ENCODE results near the gene UBL4A.

UBL4A gene

DNA sequence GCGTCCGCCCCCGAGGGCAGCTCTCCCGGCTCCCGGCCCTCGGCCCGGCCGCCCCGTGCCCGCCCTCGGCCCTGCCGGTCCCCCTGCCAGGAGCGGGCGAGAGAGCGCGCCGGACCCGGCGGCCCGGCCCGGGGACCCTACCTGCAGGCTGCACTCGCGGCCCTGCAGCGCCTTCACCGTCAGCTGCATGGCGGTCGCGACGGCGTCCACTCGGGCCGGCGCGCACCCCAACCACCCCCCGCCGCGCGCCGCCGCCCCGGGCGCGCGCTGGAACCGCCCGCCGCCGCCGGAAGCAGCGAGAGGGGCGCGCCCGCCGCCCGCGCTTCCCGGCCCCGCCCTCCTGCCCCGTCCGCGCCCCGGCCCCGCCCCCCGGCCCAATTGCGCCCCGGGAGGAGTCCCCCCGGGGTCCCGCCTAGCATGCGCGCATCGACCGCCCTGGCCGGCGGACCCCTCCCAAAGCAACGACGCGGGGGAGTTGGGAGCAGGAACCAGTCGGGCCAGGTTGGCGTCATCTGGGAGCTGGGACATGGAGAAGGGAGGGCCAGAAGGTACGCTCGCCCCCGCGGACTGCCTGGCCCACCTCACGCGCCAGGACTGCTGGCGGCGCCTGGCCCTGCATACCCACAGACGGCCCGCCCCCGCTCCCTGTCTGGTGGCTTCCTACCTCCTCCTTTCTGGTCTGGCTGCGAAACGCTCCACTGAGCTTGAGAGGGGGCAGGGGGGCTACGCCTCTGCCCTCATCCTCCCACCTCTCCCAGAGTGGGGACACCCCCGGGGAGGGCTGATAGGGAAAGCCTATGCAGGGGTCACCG, at the start of gene UBL4A:
UBL4A (minus strand) TSS at position 220 of the 812 bp plus-strand sequence; CDS start at position 189, 31 bp downstream.
- DNase-seq: peak; percentile 24 to 32

DNA sequence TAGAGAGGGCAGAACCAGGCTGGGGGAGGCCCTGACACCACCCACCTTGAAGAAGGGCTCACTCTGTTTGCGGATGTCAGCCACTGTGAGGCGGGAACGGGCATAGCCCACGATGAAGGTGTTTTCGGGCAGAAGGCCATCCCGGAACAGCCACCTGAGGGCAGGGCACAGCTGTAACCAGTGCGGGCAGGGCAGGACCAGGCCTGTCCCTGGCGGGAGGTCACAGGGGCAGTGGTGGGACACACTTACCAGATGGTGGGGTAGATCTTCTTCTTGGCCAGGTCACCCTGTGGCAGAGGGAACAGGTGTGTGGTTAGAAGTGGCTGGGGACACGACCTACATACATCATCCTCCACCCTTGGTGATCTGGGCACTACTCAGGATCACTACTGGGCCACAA, 49.5 kb upstream of the UBL4A start:
- no peak for DNase-seq

DNA sequence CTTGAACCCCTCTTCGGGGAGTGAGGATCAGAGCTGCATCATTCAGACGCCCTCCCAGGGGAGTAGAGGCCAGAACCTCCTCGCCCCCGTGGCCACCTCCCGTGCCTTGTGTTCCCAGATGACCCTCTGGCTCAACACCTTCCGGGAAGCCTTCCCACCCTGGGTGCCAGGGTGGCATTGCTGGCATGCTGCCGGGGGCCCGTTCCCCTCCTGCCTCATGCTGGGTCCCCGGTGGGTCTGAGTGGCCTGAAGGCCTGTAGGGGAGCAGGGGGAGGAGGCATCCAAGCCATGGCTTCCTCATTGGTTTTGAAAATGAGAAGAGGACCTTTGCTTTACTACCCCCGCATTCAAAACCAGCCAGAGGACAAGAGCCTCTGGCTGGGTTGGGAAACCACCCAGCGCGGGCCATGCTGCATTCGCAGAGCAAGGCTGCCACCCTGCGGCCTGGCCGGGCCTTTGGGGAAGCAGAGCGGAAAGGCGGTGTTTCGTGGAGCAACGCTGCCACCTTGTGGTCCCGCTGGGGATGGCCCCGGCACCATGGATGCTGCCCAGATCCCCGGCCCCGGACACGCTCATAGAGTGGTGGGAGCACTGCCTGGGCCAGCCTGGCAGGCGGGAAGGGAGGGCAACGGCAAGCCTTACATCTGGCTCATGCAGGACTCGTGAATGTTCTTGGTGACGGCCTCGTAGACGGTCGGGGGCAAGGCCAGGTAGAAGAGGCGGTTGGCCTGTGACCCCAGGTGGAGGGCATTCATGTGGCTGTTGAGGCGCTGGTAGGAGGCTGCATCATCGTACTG, 48.3 kb upstream of the UBL4A start:
- DNase-seq: peak; percentile 66 to 74

DNA sequence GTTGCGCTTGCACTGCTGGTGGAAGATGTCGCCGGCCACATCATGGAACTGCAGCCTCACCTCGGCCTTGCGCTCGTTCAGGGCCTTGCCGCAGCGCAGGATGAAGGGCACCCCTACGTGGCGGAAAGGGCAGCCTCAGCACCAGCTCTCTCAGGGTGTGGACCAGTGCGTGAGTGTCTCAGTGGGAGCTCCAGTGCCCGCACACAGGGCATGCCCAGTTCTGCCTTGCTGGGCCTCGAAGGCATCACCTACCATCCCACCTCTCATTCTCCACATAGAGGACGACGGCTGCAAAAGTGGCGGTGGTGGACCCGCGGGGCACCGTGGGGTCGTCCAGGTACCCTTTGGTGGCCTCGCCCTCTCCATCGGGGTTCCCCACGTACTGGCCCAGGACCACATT, 46.3 kb upstream of the UBL4A start:
- no peak for DNase-seq

DNA sequence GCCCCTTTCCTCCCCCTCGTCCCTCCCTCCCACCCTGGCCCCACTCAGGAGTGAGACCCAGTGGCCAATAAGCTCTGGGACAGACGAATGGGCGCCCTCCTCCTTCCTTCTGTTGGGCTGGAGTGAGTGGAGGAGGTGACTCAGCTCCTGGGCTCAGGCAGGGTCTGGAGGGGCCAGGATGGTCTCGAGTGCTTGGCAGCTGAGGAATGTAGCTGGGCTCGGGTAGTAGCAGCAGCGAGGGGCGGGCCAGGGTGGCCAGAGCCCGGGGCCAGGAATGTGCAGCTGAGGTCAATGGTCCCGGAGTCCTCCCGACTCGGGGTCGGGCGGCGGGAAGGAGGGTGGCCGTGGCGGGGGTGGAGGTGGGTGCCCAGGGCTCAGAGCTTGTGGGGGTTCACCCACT, 45.2 kb upstream of the UBL4A start:
- DNase-seq: no peak

DNA sequence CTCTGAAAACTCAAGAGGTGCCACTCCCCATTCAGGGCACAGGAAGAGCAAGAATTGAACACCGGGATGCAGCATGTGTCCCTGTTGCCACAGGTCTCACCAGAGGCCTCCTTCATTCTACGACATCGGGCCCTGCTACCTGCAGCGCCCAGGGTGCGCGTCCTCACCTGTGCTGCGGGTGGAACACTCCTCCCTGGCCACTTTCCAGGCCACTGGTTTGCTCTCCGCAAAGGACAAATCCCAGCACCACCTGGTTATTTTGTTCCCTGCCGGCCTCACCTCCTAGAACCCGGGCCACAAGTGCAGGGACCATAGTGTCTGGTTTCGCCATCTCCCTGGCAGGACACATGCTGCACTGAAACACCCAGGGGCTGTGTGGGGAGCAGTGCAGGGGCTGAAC, 43.9 kb upstream of the UBL4A start:
- DNase-seq: no peak

DNA sequence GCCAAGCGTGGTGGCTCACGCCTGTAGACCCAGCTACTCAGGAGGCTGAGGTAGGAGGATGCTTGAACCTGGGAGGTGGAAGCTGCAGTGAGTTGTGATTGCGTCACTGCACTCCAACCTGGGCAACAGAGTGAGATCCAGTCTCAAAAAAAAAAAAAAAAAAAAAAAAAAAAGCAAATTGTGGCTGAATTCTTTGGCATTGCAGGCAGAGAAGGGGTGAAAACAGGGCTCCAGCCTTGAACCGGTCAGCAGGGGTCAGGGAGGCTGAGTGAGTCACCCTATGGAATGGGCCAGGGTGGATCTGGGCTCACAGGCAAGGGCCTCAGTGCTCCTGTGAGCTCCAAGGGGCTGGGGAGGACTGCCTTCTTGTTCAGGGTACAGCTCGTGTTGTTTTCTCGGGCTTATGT, 42.8 kb upstream of the UBL4A start:
- no peak for DNase-seq

DNA sequence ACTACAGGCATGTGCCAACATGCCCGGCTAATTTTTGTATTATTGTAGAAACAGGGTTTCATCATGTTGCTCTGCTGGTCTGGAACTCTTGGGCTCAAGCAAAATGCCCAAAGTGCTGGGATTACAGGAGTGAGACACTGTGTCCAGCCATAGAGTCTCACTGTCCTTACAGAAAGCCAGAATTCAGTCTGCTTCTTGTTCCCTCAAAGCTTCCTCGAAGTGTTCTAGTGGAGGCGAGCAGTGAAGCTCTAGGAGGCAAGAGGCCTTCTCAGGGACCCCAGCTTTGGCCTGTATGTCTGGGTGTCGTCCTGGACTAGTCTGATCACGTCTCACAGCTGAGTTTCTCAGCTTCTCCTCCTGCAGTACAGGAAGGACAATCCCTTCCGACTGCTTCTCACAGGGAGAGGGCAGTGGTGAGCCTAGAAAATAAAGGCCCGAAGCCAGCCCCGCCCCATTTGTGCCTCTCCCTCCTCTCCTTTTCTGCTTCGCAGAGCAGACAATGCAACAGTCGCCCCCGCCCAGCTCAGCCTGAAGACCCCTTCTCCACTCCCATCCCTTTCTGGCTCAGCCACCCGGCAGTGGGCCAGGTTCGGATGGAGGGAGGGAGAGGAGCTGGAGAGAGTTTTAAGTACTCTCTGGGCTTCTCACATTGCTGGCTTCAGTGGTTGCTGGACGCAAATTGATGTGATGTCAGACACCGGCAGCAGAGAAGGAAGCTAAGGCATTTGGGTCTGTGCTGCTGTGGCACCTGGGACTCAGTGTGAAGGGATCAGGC, 40.7 kb upstream of the UBL4A start:
- DNase-seq: peak; percentile 65 to 67

DNA sequence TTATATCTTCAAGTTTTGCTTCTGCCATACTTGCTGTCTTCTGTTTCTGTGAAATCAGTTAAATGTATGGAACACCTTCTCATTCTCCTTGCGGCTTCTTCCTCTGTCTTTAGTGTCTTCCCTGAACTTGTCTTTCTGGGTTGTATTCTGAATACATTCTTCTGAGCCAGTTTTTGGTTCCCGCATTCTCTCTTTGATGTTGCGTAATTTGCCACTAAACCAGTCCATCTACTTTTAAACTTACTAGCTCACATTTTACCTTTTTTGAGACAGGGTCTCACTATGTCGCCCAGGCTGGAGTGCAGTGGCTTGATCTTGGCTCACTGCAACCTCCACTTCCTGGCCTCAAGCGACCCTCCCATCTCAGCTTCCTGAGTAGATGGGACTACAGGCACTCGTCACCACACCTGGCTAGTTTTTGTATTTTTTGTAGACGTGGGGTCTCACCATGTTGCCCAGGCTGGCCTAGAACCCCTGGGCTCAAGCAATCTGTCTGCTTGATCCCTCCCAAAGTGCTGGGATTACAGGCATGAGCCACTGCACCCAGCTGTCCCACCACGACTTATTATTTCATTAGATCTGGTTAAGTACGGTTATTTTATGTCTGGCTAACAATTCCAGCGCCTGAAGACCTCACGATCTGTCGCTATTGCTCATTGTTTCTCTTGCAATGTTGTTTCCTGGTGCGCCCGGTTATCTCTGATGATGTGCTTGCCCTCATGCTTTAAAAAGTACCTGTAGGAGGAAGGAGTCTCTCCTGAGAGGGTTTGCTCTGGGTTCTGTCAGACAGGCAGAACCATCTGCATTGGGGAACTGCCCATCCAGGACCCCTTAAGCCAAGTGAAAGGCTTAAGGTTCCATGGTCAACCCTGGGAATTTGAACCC, 39.4 kb upstream of the UBL4A start:
- no peak for DNase-seq

DNA sequence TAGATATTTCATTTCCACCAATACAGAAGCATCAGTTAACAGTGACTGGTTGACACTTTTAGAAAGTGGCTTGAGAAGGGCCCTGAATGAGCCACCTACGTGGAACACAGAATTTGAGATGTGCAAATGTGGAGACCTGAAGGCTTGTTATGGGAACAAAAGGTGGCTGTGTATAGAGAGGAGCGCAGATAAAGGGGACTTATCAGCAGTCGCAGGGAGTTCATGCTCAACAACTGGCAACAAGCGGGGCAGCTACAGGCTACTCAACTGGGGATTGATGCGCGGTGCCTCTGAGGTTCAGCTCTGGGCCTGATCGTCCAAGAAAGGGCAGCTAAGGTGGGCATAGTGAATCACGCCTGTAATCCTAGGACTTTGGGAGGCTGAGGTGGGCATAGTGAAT, 33.0 kb upstream of the UBL4A start:
- no peak for DNase-seq

DNA sequence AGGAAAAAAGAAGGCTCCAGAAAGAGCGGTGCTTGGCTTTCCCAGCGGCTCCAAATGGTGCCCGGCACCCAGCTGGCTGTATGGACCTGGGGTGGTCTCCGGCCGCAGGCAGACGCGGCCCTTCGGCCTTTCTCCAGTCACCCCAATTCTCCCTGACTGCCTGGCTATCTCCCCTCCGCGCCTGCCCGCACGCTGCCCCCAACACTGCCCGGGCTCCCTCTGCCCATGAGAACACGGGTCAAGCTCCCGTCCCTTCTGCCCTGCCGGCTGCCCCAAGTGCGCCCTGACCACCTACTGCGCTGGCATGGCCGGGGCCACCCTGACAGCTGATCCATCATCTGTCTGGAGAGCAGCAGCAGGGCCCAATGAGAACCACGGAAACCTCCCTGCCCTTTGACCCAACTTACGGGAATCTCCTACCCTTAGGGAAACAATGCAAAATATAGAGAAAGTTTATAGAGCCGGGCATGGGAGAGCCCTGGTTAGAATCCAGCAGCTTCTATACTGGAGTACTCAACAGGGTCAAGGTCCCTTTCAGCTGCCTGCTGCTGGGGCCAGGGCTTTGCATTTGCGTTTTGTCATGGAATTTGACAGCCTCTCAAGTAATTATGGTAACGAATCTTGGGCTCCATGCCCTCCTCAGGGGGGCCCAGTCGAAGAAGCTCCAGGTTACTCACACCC, 30.8 kb upstream of the UBL4A start:
- DNase-seq: peak in 1 of 2 donors; percentile 9

DNA sequence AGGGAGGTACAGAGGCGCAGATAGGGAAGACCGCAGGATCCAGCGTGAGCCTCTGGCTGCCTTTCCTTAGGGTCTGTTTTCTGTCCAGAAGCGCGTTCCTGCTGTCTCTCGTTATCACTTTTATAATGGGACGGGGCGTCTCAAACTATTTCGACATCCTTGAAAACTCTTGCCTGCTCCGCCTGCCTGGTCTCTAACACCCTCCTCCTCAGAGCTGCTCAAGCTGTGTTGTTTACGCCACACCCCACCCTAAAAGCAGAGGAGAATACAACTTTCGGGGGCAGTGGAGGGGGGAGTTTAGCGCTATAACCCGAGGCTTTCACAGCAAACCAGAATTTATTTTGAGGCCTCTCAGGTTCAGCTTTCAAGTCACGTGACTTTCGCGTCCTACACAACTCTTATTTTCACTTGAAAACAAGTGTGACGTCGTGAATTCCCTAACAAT, 30.3 kb upstream of the UBL4A start:
- DNase-seq: peak in 1 of 2 donors; percentile 33

DNA sequence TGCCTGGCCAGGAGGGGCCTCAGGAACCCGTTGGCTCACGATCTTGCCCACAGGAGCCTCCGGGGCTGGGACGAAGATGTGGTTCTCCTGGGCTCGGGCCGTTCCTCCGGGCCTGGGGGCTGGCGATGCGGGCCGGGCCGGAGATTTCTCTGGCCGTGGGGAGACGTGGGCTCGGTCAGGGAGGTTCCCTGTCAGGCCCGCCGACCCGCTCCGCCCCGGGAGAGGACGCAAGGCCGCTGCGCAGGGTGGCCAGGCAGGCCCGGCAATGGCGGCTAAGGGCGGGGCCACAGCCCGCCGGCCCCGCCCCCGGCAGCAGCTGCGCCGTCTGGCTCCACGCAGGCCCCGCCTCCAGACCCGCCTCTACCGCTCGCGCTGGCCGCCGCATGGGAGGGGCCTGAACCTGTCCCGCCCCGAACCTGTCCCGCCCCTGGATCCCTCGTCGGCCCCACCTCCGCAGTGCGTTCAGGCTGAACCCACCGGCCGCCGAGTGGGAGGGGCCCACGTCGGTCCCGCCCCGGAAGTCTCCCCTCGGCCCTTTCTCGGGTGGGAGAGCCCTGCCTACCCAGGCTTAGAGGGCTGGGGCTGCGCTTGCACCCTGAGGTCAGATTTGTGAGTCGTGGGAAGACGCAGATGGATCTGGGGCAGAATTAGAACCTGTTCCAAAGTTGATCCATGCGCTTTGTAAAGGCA, 29.7 kb upstream of the UBL4A start, which contains the start of gene FAM3A:
FAM3A (minus strand) TSS at position 267 of the 690 bp plus-strand sequence. CDS start 460 bp downstream, outside the sequence.
- DNase-seq: peak; percentile 75 to 90

DNA sequence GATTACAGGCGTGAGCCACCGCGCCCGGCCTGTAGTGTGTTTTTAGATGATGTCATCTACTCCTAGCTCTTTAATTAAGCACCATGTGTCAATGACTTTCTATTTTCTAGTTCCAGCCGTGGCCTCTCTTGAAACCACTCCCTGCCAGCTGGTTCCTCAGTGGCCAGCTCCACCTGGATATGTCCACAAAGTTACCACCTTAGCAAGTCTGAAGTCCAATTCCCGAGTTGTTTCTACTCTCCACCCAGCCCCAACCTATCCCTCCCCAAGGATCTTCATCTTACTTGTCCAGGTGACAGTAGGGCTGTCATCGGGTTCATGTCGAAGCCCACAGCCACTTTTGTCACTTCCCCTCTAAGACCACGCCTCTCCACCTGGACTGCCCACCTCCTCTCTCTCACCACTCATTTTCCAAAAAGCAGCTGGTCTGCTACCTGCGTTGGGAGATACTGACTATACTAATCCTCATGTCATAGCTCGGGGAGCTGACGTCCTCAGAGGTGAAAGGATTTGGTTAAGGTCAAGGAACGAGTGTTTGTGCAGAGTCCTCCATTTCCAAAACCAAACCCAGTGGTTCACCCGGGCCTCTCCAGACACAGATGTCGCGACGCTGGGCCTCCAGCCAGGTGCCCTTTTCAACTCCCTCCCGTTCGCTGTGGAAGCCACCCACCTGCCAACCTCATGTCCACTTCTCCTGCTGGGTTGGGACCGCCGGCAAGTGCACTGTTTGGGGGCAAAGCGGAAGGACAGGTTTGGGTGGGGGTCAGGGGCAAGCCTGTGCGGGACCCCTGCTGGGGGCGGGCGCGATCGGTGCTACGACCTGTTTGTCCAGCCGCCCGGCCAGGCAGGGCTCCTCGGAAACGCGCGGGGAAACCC, 28.9 kb upstream of the UBL4A start:
- DNase-seq: no peak

DNA sequence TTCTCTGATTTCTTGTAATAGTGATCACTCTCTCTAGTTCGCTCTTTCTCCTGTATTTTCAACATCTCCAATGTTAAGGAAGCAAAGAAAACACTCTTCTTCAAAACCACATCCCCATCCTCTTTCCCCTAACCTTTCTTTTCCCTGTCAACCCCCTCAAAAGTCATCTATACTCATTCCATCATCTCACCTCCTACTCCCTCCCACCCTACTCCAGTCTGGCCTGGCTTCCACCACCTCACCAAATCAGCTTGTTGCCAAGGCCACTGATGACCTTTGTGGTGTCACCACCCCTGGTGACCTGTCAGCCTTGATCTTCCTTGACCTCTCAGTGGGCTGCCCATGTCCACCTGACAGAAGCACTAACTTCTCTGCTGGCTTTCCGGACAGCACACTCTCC, 27.3 kb upstream of the UBL4A start:
- DNase-seq: no peak

DNA sequence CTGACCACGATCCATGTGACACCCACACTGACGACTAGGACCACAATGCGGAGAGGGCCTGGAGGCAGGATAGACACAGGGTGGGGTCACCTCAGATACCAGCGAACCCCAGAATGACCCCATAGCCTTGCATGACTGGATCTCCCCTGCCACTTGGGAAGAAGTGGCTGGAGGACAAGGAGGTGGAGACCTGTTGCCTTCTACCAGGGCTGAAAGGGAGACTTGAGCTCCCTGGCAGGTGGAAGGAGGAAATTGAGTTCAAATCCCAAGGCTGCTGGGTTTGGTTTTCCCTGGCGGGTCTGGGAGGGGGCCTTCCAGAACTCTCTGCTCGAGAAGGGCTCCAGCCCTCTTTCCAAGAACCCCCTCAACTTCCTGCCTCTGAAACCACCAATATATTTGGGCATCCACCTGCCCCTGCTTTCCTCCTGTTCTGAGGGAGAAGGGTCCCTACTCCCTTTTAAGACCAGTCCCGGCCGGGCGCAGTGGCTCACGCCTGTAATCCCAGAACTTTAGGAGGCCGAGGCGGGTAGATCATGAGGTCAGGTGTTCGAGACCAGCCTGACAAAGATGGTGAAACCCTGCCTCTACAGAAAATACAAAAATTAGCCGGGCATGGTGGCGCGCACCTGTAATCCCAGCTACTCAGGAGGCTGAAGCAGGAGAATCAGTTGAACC, 26.6 kb upstream of the UBL4A start:
- no peak for DNase-seq

DNA sequence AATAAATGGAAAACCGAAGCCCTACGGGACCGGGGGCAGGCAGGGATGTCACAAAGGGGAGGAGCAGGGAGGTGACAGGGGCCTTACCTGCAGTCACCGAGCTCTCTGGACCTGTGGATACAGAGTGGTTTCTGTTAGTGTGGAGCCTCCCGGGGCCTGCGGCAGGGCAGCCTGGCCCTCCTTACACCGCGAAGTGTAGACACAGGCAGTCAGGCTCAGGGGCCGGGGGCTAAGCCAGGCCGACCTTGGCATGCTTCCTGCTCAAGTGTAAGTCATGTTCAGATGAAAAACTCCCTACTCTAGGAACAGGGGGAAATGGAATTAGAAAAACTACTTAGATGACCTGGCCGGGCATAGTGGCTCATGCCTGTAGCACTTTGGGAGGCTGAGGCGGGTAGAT, 25.3 kb upstream of the UBL4A start:
- no peak for DNase-seq

DNA sequence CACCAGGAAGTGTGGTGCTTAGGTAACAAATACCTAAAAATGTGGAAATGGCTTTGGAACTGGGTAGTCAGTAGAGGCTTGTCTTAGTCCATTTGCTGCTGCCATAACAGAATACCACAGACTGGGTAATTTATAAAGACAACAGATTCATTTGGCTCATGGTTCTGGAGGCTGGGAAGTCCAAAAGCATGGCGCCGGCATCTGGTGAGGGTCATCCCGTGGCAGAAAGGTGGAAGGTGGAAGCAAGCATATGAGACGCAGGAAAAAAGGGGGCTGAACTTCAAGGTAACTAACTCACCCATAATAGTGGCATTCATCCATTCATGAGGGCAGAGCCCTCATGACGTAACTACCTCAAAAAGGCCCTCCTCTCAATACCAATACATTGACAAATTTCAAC, 23.0 kb upstream of the UBL4A start:
- no peak for DNase-seq

DNA sequence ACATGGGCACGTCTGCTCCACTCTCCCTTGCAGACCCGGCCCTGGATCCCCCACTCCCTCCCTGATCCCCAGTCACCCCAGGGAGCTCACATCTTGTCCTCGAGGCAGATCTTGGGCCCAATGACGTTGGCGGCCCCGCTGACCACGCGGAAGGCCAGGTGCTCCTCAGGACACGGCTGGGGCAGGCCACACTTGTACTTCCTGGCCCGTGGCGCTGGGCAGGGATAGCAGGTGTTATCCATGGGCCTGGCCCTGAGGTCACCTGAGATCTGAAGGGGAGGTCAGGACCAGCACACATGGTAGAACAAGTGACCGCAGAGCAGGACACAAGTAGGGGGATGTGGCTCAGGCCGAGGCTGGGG, 21.9 kb upstream of the UBL4A start:
- DNase-seq: no peak

Data from hippocampal formation (tissue), 2 donors.